ENCODE data around the gene PLXNB2.

Gene PLXNB2

DNA sequence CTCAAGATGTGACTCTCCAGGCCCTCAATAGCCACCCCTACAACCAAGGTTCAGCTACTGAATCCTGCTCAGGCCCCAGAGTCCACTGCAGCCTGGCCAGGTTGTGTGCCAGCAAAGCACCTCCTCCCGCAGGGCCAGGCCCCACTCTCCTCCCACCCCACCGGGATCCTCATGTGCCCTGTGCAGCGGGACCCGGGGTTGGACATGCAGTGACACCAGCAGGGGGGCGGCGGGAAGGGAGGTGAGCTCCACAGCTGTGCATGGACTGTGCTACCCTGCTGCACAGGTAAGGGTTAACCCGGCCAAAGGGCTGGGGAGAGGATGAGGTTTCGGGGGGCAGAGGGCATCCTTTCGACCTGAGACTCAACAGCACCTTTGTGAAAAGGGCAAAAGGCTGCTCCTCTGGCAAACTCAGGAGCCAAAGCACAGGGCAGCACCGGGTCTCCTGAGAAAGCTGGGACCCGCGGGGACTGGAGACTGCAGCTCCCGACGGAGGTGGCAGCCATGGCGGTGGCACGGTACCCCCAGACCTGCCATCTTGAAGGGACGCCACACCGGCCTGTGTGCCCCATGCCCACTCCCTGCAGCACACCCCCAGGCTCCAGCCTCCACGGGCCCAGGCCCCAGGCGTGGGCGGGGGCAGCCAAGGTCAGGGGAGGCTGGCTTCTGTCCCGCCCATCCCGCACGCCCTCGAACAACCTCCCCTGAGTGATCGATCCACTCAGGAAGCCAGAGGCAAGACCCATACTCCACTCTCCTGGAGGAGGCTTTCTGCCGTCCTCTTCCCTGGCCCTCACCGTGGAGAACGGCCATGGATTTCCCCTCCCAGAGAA is 10.6 kb downstream of the PLXNB2 start:
- no peak for DNase-seq

DNA sequence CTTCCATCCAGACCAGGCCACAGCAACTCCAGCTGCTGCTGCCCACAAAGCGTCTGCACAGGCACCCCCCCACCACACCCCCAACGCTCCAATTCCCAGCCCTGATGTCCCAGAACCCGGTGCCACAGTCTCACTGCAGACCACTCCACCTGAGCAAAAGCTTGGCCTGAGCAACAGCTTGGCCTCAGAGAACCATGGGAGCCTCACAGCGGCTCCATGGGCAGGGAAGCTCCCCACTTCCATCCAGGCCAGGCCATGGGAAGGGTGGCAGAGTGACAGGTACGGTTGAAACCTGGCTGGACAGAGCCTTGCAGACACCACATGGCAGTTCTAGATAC is 13.2 kb downstream of the PLXNB2 start:
- no peak for DNase-seq

DNA sequence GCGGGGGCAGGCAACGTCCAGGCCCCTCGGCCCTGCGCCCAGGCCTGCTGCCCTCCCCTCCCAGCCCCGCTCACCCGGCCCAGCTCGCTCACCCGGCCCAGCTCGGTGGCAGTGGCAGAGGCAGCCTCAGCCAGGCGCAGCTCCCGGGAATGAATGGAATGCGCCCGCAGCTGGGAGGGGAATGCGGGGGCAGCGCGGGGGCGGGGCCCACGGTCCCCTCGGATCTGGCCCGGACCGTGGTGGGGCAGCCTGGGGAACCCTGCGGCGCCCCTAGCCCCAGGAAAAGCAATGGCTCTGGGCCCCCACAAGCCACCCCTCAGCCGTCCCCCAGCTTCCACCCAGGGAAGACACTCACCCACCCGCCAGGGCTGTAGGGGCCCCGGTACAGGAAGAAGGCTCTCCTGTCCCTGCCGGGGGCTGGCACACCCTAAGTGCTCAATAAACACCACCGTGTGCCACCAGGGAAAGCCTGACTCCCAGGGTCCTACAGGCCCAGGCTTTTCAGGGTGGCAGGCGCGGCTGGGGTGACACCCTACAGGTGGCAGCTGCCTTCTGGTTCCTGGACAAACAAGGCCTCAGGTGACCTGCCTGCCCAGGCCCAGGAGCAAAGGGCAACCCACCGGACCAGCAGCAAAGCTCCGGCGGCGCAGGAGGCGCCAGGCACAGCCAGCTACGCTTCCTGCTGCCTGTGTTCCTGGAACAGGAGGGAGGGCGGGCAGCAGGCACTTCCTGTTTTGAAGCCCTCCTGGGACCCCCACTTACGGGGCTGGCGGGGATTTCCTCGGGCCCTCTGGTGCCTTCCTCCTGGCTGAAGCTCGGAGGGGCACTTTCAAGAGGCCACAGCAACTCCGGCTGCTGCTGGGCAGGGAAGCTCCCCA is 13.8 kb downstream of the PLXNB2 start:
- DNase-seq, result no peak

DNA sequence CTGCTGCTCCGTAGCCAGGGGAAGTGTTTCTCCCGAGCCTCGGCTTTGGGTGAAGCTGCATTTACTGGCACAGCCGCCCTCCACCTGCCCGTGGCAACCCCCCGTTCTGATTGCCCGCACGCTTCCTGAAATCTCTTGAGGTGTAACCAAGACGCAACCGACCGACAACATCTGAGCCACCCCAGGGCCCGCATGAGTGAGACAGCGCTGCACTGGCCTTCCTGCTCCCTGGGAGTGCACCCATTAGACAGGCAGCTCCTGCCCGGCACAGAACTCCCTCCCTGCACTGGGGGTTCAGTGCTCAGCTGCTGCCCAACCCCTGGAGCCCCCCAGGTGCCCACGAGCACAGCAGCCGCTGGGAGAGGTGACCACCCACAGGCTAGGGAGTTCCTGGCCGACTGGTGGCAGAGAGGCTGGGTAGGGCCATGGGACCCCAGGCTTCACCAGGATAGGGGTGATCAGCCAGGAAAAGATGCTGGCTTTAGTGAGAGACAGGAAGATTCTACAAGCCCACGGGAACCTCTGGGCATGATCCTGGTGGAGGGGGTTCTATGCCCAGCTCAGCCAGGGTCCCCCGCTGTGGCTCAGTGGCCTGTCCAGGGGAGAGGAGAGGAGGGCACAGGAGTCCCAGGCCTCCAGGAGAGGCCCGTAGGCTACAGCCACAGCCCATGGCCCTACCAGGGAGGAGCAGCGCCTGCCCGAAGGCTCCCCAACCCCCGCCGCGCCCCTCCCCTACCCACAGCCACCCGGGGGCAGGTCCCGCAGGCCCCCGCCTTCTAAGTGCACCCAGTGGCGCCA is 14.6 kb downstream of the PLXNB2 start:
- DNase-seq, result no peak

DNA sequence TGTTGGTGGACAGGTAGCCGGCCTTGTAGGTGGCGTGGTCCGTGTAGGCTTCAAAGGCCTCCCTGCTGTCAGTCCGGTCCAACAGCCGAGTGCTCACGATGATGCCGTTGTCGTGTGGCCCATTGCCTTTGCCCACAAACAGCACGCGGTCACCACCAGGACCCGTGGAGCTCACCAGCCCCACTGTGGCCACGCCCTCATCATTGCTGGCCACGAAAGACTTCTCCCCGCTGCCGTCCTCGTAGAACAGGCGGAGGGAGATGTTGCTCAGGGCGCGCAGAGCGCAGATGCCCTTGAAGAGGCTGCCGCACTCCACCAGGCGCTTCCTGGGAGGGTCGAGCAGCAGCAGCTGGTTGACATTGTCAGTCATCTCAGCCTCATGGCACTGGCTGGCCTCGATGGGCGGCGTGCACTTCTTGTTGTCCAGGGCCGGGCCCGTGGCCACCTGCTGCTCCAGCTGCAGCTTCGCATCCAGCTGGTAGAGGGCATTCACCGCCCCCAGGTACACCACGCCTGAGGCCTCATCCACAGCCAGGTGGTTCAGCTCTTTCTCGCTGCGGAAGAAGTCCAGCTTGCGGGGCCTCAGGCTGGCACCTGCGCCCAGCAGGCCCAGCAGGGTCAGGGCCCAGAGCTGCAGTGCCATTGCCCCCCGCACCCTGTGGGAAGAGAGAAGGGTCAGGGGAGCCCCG is 17.4 kb downstream of the PLXNB2 start:
- no peak for DNase-seq

DNA sequence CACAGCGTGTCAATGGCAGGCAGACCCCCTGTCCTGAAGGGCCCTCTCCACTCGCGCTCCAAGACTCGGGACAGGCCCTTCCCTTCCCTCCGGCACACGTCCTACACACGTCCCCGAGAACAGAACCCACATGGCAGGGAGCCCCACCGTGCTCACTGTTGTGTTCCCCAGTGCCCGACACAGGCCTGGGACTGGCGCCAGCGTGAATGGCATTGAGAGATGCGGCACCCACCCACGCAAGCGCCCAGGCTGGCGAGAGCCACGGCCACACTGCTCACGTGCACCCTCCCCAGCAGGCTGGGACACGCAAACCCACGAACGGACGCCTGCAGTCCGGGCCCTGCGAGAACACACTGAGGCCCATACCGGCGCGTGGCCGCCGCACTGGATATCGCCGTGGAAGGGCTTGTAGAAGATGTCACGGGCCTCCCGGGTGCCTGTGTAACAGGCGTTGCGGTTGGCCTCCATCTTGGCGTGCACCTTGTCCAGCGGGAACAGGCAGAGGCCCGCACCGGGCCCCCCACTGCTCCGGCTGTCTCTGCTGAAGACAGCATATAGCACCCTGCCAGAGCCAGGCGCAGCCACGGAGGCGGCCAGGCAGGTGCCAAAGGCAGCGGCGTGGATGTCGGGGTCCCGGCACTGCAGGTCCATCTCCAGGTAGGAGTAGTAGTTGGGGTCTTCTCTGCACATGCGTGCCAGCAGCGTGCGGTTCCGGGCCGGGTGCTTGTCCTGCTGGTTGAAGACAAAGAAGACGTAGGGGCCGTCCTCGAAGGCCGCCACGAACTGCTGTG is 18.1 kb downstream of the PLXNB2 start:
- no peak for DNase-seq

DNA sequence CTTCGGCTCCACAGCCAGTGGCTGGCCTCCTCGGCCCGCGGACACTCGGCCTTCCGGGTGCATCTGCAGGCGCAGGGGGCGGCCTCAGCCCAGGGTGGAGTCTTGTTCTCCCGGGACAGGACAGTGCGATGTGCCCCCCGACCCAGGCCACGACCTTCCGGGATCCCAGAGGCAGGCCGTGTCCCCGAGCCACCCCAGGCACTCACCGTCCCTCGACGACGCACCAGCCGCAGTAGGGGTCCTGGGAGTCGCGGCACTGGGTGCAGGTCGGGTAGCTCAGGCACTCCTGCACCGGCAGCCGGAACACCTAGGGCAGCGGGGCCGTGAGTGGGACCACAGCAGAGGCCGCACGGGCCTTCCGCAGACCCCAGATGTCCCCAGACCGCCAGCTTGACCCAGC is 19.7 kb downstream of the PLXNB2 start:
- no peak for DNase-seq

DNA sequence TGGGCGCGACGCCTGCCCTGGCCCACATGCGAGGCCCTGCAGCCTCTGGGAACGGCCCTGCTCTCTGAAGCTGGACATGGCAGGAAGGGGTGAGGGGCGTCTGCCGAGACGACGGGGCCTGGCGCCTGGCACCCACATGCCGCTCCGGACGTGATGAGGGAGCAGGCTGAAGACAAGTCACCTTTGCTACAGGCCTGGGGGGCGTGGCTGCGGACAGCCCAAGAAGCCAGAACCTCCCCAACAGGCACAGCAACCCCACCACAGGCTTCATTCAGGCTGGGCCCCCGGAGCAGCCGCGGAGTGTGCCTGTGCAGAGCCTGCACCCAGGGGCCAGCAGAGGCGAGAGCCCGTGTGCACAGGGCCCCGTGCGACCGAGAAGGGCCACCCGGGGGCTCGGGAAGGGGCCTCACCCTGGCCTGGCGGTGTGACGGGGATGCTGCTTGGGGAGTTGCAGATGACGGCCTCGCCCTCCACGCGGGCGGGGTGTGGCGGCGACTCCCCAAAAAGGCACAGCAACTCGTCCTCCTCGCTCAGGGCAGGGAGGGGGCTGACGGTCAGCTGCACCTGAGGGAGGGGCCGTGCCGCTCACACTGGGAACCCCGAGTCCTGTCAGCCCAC is 20.6 kb downstream of the PLXNB2 start:
- no peak for DNase-seq

DNA sequence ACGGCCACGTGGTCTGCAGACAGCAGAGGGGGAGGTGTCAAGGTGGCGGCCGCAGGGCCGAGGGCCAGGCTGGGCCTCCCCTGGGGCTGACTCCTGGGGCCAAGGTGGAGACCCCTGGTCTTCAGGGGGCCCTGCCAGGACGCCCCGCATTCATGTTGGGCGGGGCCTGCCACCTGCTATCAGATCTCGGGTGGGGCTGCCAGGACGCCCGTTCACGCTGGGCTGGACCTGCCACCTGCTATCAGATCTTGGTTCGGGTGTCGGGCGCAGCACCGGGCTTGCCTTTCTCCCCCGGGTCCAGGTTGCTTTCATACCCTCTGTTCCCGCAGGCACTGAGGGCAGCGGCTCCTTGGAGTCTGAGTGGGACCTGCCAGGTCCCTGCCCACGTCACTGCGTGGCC is 21.2 kb downstream of the PLXNB2 start:
- DNase-seq, result no peak

DNA sequence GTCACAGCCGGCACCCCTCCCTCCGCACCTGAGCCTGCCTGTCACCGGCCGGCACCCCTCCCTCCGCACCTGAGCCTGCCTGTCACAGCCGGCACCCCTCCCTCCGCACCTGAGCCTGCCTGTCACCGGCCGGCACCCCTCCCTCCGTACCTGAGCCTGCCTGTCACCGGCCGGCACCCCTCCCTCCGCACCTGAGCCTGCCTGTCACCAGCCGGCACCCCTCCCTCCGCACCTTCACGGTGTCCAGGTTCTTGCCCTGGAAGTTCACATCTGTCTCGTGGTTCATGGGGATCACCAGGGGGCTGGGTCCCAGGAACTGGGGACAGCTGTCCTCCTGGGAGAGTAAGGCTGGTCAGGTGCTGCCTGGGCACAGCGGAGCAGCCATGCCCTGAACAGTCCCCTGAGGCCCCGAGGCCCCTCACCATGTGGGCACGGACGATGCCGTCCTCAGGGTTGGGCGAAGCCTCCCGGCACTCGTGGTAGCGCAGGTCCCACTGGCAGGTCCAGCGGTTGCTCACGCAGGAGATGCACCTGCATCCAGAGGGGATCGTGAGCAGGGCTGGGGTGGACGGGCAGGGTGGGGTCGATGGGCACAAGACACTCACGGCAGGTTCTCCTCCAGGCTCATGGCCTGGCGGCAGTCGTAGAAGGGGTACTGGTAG is 21.7 kb downstream of the PLXNB2 start:
- no peak for DNase-seq

DNA sequence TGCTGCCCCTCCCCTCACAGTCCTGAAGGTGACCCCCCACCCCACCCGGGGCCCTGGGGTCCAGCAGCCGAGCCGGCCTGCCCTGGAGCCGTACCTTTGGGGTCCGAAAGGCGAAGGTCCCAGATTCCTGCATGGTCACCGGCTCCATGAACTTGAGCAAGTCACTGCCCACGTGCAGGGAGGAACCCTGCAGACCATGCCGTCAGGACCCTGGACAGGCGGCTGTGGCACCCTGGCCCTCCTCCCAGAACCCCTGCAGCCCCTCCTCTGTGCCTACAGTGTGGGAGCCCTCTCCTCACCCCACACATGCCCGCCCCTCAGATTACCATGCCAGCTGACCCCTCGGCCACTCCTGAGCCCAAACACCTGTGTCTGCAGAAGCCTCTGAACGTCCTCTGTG is 23.0 kb downstream of the PLXNB2 start:
- no peak for DNase-seq

DNA sequence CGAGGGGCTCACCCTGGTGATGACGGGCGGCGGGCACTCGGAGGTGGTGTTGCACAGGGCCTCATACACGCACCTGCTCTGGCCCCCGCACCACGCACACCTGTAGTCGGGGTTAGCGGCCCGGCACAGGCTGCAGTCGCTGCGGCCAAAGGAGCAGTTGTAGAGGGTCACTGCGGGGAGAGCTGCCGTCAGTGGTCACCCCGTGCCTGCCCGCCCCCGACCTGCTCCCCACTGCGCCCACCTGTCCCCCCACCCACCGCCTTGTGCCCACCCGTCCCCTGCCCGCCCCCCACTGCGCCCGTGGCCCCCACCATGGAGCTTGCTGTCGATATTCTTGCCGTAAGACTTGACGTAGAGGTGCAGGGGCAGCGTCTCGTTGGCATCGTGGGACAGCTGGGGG is 23.6 kb downstream of the PLXNB2 start:
- DNase-seq, result no peak

DNA sequence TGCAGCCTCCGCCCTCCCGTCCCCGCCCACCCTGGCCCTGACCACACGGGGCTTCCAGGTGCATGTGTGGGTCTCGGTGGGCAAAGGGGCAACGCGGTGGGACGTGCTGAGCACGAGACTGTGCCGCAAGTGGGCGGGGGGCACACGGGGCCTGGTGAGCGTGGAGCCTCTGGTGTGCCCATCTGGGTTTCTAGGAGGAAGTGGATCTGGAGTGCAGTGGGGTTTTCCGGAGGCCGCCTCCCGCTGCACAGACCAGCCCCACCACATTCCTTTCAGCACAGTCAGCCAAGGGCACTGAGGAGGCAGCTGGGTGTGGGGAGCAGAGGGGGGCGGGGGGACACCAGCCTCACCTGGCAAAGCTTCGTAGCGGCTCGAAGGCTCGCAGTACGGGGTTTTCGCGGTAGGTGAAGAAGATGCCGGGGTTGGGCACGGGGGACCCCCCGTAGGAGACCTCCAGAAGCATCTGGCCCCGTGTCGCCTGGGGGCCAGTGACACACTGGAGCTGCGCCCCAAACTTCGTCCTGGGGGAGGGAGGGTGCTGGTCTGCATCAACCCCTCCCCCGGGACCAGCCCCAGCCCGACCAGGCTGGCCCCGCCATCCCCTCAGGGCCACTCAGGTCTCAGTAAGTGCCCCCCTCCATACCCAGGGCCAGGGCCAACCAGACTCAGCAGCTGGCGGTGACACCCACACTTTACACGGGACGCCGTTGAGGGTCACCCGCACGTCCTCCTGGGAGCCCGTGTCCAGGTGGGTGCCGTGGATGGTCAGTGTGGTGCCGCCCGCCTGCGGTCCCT is 24.9 kb downstream of the PLXNB2 start:
- DNase-seq, result no peak

DNA sequence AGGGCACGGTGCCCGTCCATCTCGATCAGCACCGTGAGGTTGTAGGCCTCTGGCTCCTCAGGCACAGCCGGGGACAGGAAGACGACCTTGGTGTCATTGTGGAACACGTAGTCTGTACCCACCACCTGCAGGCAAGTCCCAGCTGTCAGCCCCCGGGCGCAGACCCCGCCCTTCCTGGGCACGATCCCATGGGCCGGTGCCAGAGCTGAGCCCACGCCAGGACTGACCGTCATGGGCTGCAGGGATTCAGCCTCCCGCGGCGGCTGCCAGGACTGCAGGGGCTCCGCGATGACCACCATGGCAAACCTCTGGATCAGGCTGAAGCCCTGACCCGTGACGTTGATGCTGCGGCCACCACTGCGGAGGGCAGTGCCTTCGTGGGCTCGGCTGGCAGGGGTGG is 25.5 kb downstream of the PLXNB2 start:
- no peak for DNase-seq

DNA sequence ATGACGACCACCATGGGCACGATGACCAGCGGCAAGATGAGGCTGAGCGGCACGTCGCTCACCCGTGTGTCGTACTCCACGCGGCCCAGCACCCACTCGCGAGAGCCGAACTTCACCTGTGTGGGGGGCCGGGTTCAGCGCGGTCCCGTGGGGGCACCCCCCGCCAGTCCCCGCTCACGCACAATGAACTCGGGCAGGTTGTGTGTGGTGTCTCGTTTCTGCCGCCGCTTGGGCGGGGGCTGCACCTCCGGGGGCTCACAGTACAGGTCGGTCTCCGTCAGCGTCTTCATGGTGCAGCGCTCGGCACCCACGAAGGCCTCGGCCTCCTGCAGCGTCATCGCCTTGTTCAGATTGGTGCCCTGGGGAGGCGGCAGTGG is 26.1 kb downstream of the PLXNB2 start:
- DNase-seq, result no peak

DNA sequence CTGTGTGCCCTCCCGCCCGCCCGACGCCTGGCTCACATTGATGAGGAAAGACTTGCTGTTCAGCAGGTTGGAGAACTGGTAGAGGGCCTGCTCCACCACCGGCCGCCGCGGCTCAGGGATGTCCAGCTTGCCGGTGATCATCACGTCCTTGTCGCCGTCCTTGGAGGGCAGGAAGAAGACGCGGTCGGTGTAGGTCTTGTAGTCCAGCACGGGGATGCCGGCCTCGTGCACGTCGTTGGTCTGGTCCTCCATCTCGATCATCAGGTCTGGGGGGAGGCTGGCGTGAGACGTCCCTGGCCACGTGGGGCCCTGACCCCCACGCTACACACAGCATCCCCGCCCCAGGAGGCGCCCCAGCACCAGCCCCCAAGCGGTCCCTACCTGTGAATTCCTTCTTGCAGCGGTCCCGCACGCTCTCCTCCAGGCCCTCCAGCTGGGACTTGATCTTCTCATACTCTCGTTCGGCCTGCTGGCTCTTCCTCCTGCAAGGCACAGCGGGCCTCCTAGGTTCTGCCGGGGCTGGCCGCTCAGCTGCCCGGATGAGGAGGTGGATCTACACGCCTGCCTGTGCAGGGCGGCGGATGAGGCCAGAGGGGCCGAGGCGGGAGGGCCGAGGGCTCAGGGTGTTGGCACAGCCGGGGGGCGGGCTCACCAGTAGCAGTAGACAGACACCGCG is 26.6 kb downstream of the PLXNB2 start:
- no peak for DNase-seq

DNA sequence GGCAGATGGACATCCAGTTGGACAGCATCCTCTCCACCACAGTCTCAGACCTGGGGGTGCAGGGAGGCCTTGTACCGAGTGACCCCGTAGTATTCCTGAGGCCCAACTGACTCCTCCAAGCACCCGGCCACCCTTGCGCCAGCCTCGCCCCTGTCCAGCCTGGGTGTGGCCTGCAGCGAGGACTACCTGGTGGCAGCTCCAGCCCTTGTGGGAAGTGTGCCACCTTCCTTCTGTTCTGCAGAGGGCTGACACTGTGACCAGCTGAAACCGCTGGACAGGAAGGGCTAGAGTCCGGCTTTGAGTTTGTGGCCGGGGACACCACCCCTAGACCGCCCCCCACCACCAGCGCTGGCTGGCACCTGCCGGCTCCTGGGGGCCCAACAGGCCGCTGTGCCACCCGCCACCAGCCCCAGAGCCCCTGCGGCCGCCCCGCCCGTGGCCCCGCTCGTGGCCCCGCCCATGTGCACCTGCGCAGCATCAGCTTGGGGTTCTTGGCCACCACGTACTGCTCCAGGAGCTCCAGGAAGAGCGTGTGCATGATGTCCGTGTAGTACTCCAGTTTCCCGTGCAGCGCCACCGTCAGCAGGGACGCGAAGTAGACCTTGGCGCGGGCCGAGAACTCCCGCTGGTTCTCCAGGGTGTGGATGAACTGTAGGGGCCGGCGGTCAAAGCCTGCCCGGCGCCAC is 27.3 kb downstream of the PLXNB2 start:
- DNase-seq, result no peak

DNA sequence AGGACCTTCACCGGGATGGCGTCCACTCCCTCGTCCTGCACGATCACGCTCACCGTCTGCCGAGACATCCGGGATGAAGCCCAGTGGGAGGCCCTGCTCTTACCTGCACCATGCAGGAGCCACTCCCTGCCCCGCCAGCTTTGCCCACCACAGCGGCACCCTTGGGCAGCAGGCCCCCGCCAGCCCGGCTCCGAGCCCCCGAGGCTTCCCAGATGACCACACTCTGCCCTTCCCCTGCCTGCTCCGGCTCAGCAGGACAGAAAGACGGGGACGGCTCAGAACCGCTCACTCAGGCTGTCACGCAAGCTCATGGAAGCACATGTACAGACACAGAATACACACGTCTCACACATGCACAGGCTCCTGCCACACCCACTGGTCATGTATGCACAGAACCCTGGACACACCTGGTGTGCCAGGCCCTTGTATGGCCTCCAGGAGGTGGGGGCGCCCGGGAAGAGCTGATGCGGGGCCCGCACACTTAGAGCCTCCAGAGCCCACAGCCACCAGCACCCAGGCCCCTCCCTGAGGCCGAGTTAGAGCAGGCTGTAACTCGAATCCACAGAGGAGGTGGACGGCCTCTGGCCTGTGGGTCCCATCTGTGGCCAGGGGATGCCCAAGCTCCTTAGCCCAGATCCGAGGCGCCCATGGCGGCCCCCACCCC is 28.4 kb downstream of the PLXNB2 start:
- DNase-seq, result no peak

Data from NCI-H1417 treated with DMSO at 0.1 percent for 48 hours (cell line).